GM18499 (cell line): ENCODE results near the gene KRT31.
"Not testable (repeated sequence)": the region's sequence is repeated elsewhere in the genome, so short reads cannot be mapped to it uniquely, and the experiment has no call there.

Experiments used
- ATAC-seq: cut with Tn5 transposase; IDR thresholded peaks from one replicate; pipeline ENCODE4 v1.9.1; 2021; ENCODE audit warnings: moderate number of reproducible peaks; ENCODE audit not compliant: insufficient read depth, unreplicated experiment

Gene KRT31

DNA sequence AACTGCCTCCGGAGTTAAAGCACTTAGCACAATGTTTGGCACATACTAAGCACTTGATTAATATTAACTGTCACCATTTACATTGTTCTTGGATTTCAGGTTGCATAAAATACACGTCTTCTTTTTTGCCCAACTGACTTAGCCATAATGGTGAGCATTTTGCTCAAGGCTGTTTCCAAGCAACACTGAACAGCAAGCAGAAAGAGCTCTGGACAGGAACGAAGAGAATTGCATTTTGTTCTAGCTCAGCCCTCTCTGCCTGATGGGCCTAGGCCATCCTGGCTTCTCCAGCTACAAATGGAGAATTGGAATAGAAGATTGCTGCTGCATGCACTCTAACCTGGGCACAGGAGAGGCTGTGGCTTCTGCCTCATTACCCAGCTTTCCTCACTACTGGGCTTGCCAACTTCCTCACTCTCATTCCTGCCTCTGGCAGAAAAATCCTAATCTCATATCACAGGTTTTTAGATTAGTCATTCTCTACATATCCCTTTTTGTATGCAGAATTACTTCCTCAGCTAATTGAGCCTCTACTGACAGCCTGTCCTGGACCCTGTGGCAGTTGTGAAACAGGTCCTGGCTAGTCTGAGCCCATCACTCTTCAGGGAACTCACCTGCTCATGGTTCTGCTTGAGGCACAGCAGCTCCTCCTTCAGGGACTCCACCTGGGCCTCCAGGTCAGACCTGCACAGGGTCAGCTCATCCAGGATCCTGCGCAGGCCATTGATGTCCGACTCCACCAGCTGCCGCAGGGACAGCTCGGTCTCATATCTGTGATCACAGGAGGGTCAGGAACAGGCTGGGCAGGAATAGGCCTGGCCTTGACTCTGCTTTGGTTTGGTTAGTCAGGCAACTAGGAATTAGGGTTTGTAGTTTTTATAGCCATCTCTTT, 49.3 kb downstream of the KRT31 start:
- no peak for ATAC-seq

DNA sequence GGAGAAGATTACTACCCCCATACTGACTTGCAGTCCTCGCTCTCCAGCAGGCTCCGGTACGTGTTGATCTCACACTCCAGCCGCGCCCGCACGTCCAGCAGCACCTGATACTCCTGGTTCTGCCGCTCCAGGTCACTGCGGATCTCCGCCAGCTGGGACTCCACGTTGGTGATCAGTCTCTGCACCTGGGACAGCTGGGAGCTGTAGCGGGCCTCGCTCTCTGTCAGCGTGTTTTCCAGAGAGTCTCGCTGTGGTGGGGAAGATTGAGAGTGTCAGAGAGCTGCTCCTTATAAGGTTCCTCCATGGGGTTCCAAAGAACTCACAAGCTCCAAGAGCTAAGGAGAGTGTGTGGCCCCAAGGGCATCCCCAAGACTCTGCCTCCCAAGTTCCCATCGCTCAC, 51.0 kb downstream of the KRT31 start:
- ATAC-seq = not testable (repeated sequence)

DNA sequence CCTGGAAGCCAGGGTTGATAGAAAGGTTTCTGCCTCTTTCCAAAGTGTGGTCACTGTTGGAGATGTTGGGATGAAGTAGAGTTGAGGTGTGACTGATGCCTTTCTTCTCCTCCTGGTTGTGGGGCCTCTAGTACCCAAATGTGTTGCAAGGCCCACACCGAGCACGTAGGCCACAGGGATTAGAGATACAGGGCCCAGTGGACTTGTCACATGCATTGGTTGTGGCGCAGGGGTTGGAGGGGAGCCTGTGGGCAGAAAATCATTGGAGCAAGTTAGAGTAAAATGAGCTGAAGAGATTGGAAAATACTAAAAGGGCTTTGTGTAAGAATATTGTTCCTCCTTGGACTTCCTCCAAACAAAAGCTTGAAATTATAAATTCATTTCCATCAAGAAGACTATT, 51.4 kb downstream of the KRT31 start:
- no peak for ATAC-seq
